GM12874 (cell line): ENCODE results near the gene ANKRD63.

Source experiments
- TF ChIP-seq, protein P1 (sequence below): IDR thresholded peaks from 2 replicates; pipeline ENCODE4 v1.5.1; 2011; ENCODE audit warnings: low read depth, mild to moderate bottlenecking, control low read depth, low read length, moderate library complexity; ENCODE audit not compliant: insufficient read depth

The ANKRD63 gene

GRCh38 chr15:40285554-40286011 lies 2.7 kb upstream of the ANKRD63 start:
- TF ChIP-seq, protein P1, sequence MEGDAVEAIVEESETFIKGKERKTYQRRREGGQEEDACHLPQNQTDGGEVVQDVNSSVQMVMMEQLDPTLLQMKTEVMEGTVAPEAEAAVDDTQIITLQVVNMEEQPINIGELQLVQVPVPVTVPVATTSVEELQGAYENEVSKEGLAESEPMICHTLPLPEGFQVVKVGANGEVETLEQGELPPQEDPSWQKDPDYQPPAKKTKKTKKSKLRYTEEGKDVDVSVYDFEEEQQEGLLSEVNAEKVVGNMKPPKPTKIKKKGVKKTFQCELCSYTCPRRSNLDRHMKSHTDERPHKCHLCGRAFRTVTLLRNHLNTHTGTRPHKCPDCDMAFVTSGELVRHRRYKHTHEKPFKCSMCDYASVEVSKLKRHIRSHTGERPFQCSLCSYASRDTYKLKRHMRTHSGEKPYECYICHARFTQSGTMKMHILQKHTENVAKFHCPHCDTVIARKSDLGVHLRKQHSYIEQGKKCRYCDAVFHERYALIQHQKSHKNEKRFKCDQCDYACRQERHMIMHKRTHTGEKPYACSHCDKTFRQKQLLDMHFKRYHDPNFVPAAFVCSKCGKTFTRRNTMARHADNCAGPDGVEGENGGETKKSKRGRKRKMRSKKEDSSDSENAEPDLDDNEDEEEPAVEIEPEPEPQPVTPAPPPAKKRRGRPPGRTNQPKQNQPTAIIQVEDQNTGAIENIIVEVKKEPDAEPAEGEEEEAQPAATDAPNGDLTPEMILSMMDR = no peak

DNA sequence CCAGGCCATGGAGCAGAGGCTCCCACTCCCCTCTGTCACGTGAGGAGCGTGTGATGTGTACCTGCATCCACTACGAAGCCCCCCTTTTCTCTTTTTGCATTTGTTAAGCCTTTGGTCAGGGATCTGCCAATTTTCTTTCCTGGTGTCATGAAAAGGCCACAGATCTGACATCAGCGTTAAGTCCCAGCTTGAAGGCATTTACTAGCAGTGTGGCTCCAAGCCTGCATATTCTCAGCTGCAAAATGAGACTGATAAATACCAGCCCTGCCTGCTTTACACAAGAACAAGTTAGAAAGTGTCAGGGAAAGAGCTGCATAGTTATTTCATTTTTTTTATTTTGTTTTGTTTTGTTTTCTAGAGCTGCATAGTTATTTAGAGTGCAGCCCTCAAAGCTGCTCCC lies 2.3 kb upstream of the ANKRD63 start:
- TF ChIP-seq, protein P1 = no peak

DNA sequence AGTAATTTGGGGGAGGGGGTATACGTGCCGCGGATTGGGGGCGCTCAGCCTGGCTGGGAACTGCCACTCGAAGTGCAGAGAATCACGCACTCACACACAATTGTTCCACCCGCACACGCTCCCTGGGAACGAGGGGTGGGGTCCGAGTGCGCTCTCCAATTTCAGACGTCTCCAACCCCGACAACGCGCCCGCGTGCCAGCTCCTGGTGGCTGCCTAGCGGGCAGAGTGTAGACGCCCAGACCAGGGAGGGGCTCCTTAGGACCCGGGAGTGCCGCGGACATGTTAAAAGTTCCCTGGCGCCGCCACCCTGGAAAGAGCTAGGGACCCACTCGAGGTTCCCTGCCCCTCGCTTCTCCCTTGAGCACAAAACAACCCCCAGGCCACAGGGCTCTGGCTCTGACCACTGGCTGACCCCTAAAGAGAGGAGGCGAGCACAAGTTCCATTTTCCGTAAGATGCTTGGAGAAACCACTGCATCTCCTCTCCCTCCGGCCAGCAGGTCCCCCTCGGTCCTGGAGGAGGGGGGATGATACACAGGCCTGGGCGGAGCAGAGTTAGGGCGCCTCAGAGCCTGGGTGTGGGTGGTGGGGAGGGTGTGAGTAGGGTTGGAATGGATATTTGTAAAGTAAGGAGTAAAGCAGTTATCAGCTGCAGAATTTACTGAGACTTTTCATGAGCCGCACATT lies 894 bp upstream of the ANKRD63 start:
- TF ChIP-seq, protein P1 = no peak

GRCh38 chr15:40282147-40282868 lies 556 bp downstream of the ANKRD63 start:
- TF ChIP-seq, protein P1 = peak; percentile 74

DNA sequence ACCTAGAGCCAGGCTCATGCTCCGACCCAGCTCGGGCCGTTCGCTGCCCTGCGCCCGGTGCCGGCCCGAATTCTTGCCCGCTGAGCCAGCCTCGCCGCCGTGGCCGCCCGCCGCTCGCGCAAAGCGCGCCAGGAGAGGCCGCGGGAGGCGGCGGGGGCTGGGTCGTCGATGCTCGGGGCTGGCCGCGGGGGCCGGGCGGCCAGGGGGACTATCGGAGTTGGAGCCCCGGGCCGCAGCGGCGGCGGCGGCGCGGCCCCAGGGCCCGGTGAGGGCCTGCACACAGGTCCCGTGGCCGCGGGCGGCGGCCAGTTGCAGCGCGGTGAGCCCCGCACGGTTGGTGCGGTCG lies 1.1 kb downstream of the ANKRD63 start:
- TF ChIP-seq, protein P1 = no peak

- TF ChIP-seq, protein P1 = no peak
Observed at GRCh38 chr15:40281057-40281800, 1.6 kb downstream of the ANKRD63 start.
